Right hindlimb (tissue), 1 donor: ENCODE data around the gene CAPN9.
A peak's percentile ranks its signal among the peaks of the same experiment; 100 is the strongest.

Experiments used
- DNase-seq: peaks from one replicate; pipeline ENCODE4 v3.0.0-alpha.2; 2018

The CAPN9 gene

GRCh38 chr1:230800891-230801840 lies 54.0 kb downstream of the CAPN9 start:
- no peak for DNase-seq

- no peak for DNase-seq
These were observed 57.2 kb downstream of the CAPN9 start for GRCh38 chr1:230804396-230804795.

GRCh38 chr1:230806552-230806951 lies 59.4 kb downstream of the CAPN9 start:
- DNase-seq = no peak

GRCh38 chr1:230807029-230807428 lies 59.8 kb downstream of the CAPN9 start:
- peak; percentile 74 for DNase-seq

- peak; percentile 55 for DNase-seq
These were observed 60.5 kb downstream of the CAPN9 start for GRCh38 chr1:230807561-230808280.

GRCh38 chr1:230808281-230808872 lies 61.2 kb downstream of the CAPN9 start:
- peak; percentile 55 for DNase-seq

- no peak for DNase-seq
These were observed 62.2 kb downstream of the CAPN9 start for GRCh38 chr1:230809256-230809990.

GRCh38 chr1:230812568-230812967 lies 65.4 kb downstream of the CAPN9 start:
- DNase-seq = no peak

- DNase-seq = peak; percentile 43
These were observed 67.9 kb downstream of the CAPN9 start for GRCh38 chr1:230814949-230815692.

- DNase-seq = no peak
These were observed 68.8 kb downstream of the CAPN9 start for GRCh38 chr1:230816018-230816417.

GRCh38 chr1:230818367-230818766 lies 71.2 kb downstream of the CAPN9 start:
- DNase-seq = no peak

GRCh38 chr1:230818901-230819300 lies 71.7 kb downstream of the CAPN9 start:
- DNase-seq = no peak

- no peak for DNase-seq
These were observed 72.8 kb downstream of the CAPN9 start for GRCh38 chr1:230819976-230820375.

GRCh38 chr1:230820568-230820967 lies 73.4 kb downstream of the CAPN9 start:
- DNase-seq = no peak

GRCh38 chr1:230821346-230821745 lies 74.2 kb downstream of the CAPN9 start:
- DNase-seq = no peak

GRCh38 chr1:230822092-230822581 lies 74.9 kb downstream of the CAPN9 start:
- DNase-seq = peak; percentile 90

- DNase-seq = peak; percentile 87
These were observed 76.2 kb downstream of the CAPN9 start for GRCh38 chr1:230823426-230823825.

- DNase-seq = no peak
These were observed 76.8 kb downstream of the CAPN9 start for GRCh38 chr1:230823931-230824381.

- no peak for DNase-seq
These were observed 77.3 kb downstream of the CAPN9 start for GRCh38 chr1:230824551-230824918.

GRCh38 chr1:230824919-230825721 lies 77.9 kb downstream of the CAPN9 start:
- DNase-seq = no peak

GRCh38 chr1:230825761-230826160 lies 78.6 kb downstream of the CAPN9 start:
- no peak for DNase-seq
